DOHH2 (cell line): ENCODE data around the gene SORT1.

Experiments used
- H3F3A ChIP-seq: fragments of 200-600 bp; sonication (generic), shearing (Covaris generic); 2 replicates; pipeline ENCODE4 v1.6.0; 2016; ENCODE audit warnings: antibody characterized with exemption, mild to moderate bottlenecking; ENCODE audit not compliant: control insufficient read depth, insufficient read depth
- H3K27ac ChIP-seq: fragments of 200-600 bp; sonication (generic); 2 replicates; pipeline ENCODE4 v1.5.1; 2014; ENCODE audit warnings: low read depth, mild to moderate bottlenecking, low read length, moderate library complexity
- H3K27me3 ChIP-seq: fragments of 200-600 bp; sonication (generic); 2 replicates; pipeline ENCODE4 v1.6.1; 2014; ENCODE audit warnings: mild to moderate bottlenecking, low read length, mixed read lengths; ENCODE audit not compliant: control insufficient read depth
- H3K36me3 ChIP-seq: fragments of 200-600 bp; sonication (generic); 2 replicates; pipeline ENCODE4 v1.6.1; 2014; ENCODE audit warnings: mild to moderate bottlenecking, low read length, moderate library complexity, mixed read lengths; ENCODE audit not compliant: control insufficient read depth
- H3K4me1 ChIP-seq: fragments of 200-600 bp; sonication (generic); 2 replicates; pipeline ENCODE4 v1.6.1; 2014; ENCODE audit warnings: mild to moderate bottlenecking, low read length, mixed read lengths; ENCODE audit not compliant: control insufficient read depth
- H3K4me2 ChIP-seq: fragments of 200-600 bp; sonication (generic); 2 replicates; pipeline ENCODE4 v1.6.0; 2014; ENCODE audit warnings: mild to moderate bottlenecking, low read length, moderate library complexity
- H3K4me3 ChIP-seq: fragments of 200-600 bp; sonication (generic); 2 replicates; pipeline ENCODE4 v1.5.1; 2014; ENCODE audit warnings: mild to moderate bottlenecking, low read length, mixed read lengths
- H3K79me2 ChIP-seq: fragments of 200-600 bp; sonication (generic); 2 replicates; pipeline ENCODE4 v1.6.1; 2014; ENCODE audit warnings: mild to moderate bottlenecking, low read length, mixed read lengths; ENCODE audit not compliant: control insufficient read depth
- H3K9me2 ChIP-seq: fragments of 200-600 bp; sonication (generic); replicated peaks from 2 replicates; pipeline ENCODE4 v1.6.1; 2014; ENCODE audit warnings: mild to moderate bottlenecking, low read length, mixed read lengths; ENCODE audit not compliant: control insufficient read depth
- H3K9me3 ChIP-seq: fragments of 200-600 bp; sonication (generic); 2 replicates; pipeline ENCODE4 v1.6.1; 2014; ENCODE audit warnings: antibody characterized with exemption, low read length, mixed read lengths; ENCODE audit not compliant: control insufficient read depth, insufficient read depth
- H4K20me1 ChIP-seq: fragments of 200-600 bp; sonication (generic); 2 replicates; pipeline ENCODE4 v1.6.0; 2014; ENCODE audit warnings: low read depth, mild to moderate bottlenecking, antibody characterized with exemption, low read length, moderate library complexity; ENCODE audit not compliant: control insufficient read depth, insufficient read depth
- CTCF ChIP-seq: fragments of 200-600 bp; sonication (generic); IDR thresholded peaks from one replicate; pipeline ENCODE4 v1.5.1; 2014; ENCODE audit warnings: antibody characterized with exemption, mild to moderate bottlenecking, low read depth, low read length; ENCODE audit not compliant: poor library complexity, severe bottlenecking
- EZH2phosphoT487 ChIP-seq: fragments of 200-600 bp; sonication (generic); IDR thresholded peaks from 2 replicates; pipeline ENCODE4 v1.6.1; 2017; ENCODE audit warnings: borderline replicate concordance, mild to moderate bottlenecking, antibody characterized with exemption, low read length, moderate library complexity, mixed read lengths

SORT1 gene

DNA sequence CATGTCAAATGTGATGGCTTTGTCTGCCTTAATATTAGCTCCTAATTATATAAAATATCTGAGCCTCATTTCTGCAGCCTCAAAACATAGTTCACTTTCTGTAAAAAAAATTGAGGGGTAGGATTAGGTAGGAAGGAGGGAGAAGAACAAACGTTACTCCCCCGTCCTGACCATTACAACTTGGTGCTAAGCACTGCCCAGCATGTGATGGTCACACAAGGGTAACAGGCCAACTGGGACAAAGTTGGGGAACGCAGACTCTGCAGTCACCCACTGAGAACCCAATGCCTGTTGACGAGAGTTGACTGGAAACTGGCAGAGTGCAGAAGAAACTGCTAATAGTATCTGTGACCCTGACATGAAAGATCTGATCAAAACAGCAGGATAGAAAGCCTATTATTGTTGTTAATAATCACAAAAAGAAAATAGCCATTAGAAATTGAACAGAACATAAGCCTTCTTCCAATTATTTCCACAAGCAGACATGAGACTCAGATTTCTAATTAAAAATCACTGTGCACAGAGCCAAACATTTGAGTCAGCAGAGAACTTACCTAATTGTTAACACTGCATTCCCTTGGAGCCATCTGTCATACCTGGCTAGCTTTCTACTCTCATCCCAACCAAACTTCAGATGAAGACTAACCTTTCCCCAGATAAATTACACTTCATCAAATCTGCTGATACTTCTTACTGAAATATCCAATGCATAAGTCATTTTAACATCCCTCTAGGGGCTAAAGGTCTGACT is 5.5 kb downstream of the SORT1 start:
- no peaks in the 10 kb centered on the region for H3K27me3 ChIP-seq
- no peaks in the 10 kb centered on the region for H4K20me1 ChIP-seq
- peaks cover 10% of the 10 kb centered on the region; the same call in 1 of the 2 replicates for H3F3A ChIP-seq
- TF ChIP-seq EZH2phosphoT487 = no peak
- no peak for TF ChIP-seq CTCF
- no peaks in the 10 kb centered on the region for H3K36me3 ChIP-seq
- peak overlapping the region; percentile 53 for H3K4me3 ChIP-seq
- peak overlapping the region; percentile 57 for H3K27ac ChIP-seq
- H3K9me2 ChIP-seq = no peaks in the 10 kb centered on the region
- H3K79me2 ChIP-seq = peaks cover 69% of the 10 kb centered on the region
- H3K9me3 ChIP-seq = no peaks in the 10 kb centered on the region
- H3K4me2 ChIP-seq = peak overlapping the region; percentile 80
- H3K4me1 ChIP-seq = peaks cover 64% of the 10 kb centered on the region

DNA sequence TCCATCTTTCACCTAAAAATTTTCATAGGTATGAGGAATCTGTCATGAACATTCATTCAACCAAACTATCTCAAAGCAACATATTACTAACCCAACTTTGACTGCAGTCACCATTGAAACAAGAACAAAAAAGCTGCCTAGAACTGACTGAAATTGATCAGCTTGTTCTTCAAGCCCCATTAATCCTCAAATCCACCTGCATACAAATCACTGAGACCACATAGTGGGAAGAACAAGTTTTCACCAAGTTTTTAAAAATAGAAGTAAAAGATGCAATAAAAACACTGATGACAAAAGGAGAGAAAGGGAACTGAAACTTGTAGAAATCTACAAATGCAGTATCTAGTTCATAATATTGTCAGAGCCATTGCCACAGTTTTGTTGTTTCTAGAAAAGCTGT is 6.1 kb downstream of the SORT1 start:
- H3K36me3 ChIP-seq = no peaks in the 10 kb centered on the region
- no peak for TF ChIP-seq CTCF
- TF ChIP-seq EZH2phosphoT487 = no peak
- no peaks in the 10 kb centered on the region for H3K9me2 ChIP-seq
- H3K27ac ChIP-seq = peak overlapping the region; percentile 57
- H3K27me3 ChIP-seq = no peaks in the 10 kb centered on the region
- peaks cover 10% of the 10 kb centered on the region; the same call in 1 of the 2 replicates for H3F3A ChIP-seq
- peak overlapping the region; percentile 53 for H3K4me3 ChIP-seq
- H3K4me1 ChIP-seq = peaks cover 59% of the 10 kb centered on the region
- H3K4me2 ChIP-seq = peak overlapping the region; percentile 80
- H4K20me1 ChIP-seq = no peaks in the 10 kb centered on the region
- H3K79me2 ChIP-seq = peaks cover 64% of the 10 kb centered on the region
- no peaks in the 10 kb centered on the region for H3K9me3 ChIP-seq

DNA sequence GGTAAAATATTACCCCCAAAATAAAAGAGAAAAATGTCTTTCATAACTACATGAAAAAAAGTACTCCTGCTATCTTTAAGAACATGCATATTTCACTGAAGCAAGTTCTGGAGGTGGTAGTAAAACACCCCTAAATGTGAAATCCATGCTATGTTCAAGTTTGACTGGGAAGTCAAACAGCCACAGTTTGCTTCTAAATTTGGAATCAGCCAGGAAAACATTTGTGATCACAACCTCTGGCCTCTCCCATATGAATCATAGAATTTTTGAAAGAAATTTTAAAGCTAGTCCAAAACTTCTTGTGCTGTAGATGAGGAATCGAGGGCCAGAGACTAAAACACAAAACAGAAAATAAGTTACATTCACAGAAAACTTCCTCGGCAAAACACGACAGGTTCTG is 6.6 kb downstream of the SORT1 start:
- peak overlapping the region; percentile 53 for H3K4me3 ChIP-seq
- no peaks in the 10 kb centered on the region for H3K9me2 ChIP-seq
- H3K4me1 ChIP-seq = peaks cover 59% of the 10 kb centered on the region
- peaks cover 10% of the 10 kb centered on the region; the same call in 1 of the 2 replicates for H3F3A ChIP-seq
- H4K20me1 ChIP-seq = no peaks in the 10 kb centered on the region
- H3K27me3 ChIP-seq = no peaks in the 10 kb centered on the region
- H3K79me2 ChIP-seq = peaks cover 61% of the 10 kb centered on the region
- no peaks in the 10 kb centered on the region for H3K36me3 ChIP-seq
- peak overlapping the region; percentile 57 for H3K27ac ChIP-seq
- H3K9me3 ChIP-seq = no peaks in the 10 kb centered on the region
- TF ChIP-seq EZH2phosphoT487 = no peak
- TF ChIP-seq CTCF = no peak
- H3K4me2 ChIP-seq = peak overlapping the region; percentile 80
